HepG2 (cell line): ENCODE measurements around the gene TMEM121.

Experiments
- ESRRA ChIP-seq: sonication (generic); formaldehyde crosslinking; IDR thresholded peaks from 2 replicates; pipeline ENCODE4 v1.5.1; 2020; ENCODE audit warnings: mild to moderate bottlenecking, low read depth, missing genetic modification reagents
- ZNF317 ChIP-seq: sonication (generic); formaldehyde crosslinking; IDR thresholded peaks from 2 replicates; pipeline ENCODE4 v1.5.0; 2020; ENCODE audit warnings: mild to moderate bottlenecking, missing genetic modification reagents
- TF ChIP-seq, protein P1 (sequence below): sonication (generic); formaldehyde crosslinking; IDR thresholded peaks from 2 replicates; pipeline ENCODE4 v1.8.0; 2022; ENCODE audit warnings: missing genetic modification reagents, mild to moderate bottlenecking, inconsistent platforms, borderline replicate concordance

GRCh38 chr14:105540811-105541210 lies 14.4 kb downstream of the TMEM121 start:
- TF ChIP-seq, protein P1, sequence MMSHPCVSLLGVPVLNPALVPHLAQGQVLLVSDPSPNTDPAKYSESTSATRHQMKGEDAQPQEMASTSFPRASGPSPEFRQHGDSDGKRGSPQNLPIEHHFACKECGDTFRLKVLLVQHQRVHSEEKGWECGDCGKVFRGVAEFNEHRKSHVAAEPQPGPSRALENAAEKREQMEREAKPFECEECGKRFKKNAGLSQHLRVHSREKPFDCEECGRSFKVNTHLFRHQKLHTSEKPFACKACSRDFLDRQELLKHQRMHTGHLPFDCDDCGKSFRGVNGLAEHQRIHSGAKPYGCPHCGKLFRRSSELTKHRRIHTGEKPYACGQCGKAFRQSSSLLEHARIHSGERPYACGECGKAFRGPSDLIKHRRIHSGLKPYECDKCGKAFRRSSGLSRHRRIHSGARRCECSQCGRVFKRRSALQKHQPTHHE (CRISPR knock-in tag) = no peak
- TF ChIP-seq ESRRA = no peak
- no peak for TF ChIP-seq ZNF317 (CRISPR knock-in tag)
